Astrocyte of the spinal cord (primary cell): ENCODE measurements around the gene FLT1.

Experiments used
- DNase-seq: peaks from one replicate; pipeline ENCODE4 v3.0.0; 2011; ENCODE audit warnings: low read depth, low spot score
- H3K4me3 ChIP-seq: 2 replicates; pipeline ENCODE4 v1.5.1; 2011; ENCODE audit warnings: low read depth, mild to moderate bottlenecking, low read length, moderate library complexity
- CTCF ChIP-seq: IDR thresholded peaks from 2 replicates; pipeline ENCODE4 v1.5.1; 2012; ENCODE audit warnings: low read depth, mild to moderate bottlenecking, low read length, inconsistent platforms
- in situ Hi-C: cut with HindIII; loops from 2 replicates; pipeline ENCODE4 v1.10.0; 2017; ENCODE audit warnings: low sequenced_read_pairs

FLT1 gene

GRCh38 chr13:28346154-28346553 lies 148.8 kb downstream of the FLT1 start:
- no peak overlapping the region for H3K4me3 ChIP-seq
- DNase-seq = no peak
- in situ Hi-C loops = no loop called here
- TF ChIP-seq CTCF = no peak

- no peak for DNase-seq
- in situ Hi-C loops = no loop called here
- TF ChIP-seq CTCF = no peak
- no peak overlapping the region for H3K4me3 ChIP-seq
Observed at GRCh38 chr13:28344163-28344562, 150.8 kb downstream of the FLT1 start.

GRCh38 chr13:28342251-28342650 lies 152.7 kb downstream of the FLT1 start:
- TF ChIP-seq CTCF = no peak
- in situ Hi-C loops = no loop called here
- DNase-seq = no peak
- no peak overlapping the region for H3K4me3 ChIP-seq

- DNase-seq = no peak
- H3K4me3 ChIP-seq = no peak overlapping the region
- in situ Hi-C loops = no loop called here
- no peak for TF ChIP-seq CTCF
Observed at GRCh38 chr13:28340272-28340793, 154.6 kb downstream of the FLT1 start.

GRCh38 chr13:28339419-28339818 lies 155.5 kb downstream of the FLT1 start:
- peak; percentile 44 for DNase-seq
- in situ Hi-C loops = no loop called here
- TF ChIP-seq CTCF = no peak
- no peak overlapping the region for H3K4me3 ChIP-seq

- H3K4me3 ChIP-seq = no peak overlapping the region
- TF ChIP-seq CTCF = no peak
- in situ Hi-C loops = no loop called here
- no peak for DNase-seq
Observed at GRCh38 chr13:28338742-28339141, 156.2 kb downstream of the FLT1 start.
